Pancreas (tissue), 10 donors: ENCODE data around the gene NANOG. TPM values are rescaled to one million over a fixed set of nuclear protein-coding genes. Genes with fewer than 3 reads are reported as not detected.
"Not testable (repeated sequence)": the region's sequence is repeated elsewhere in the genome, so short reads cannot be mapped to it uniquely, and the experiment has no call there.

Experiments used
- ATAC-seq, 4 donors: fragments of 200-7000 bp; cut with Tn5 transposase; one replicate each; pipeline versions ENCODE4 v1.8.0 to v1.9.1; 2020; ENCODE audit warnings: mild to moderate bottlenecking in 4 of 4, moderate library complexity in 4 of 4
- DNase-seq, 6 donors: peaks; one replicate each; pipeline ENCODE4 v3.0.0-alpha.2; 2020
- FAIRE-seq: peaks from 2 replicates; lab custom pipeline; 2012; peaks lifted over from hg19 to GRCh38; lab: Jason Lieb, UNC
- H3K27ac ChIP-seq, 4 donors: fragments of 200-600 bp; sonication (generic); 1 replicate in 3 of 4; 2 replicates in 1 of 4; pipeline versions ENCODE4 v1.5.0 to v1.8.0; 2020
- H3K27me3 ChIP-seq, 4 donors: fragments of 200-600 bp; one replicate each; pipeline ENCODE4 v1.8.0; 2021
- H3K36me3 ChIP-seq, 3 donors: fragments of 200-600 bp; sonication (generic) in 1 of 3; one replicate each; pipeline versions ENCODE4 v1.5.0 to v1.8.0; 2020 to 2021
- H3K4me1 ChIP-seq, 3 donors: fragments of 200-600 bp; one replicate each; pipeline ENCODE4 v1.8.0; 2021
- H3K4me3 ChIP-seq, 4 donors: fragments of 200-600 bp; sonication (generic) in 2 of 4; one replicate each; pipeline versions ENCODE4 v1.5.0 to v1.8.0; 2020 to 2021
- H3K9me3 ChIP-seq, 4 donors: fragments of 200-600 bp; one replicate each; pipeline ENCODE4 v1.8.0; 2021
- CTCF ChIP-seq, 4 donors: fragments of 200-600 bp; sonication (generic) in 3 of 4; IDR thresholded peaks; one replicate each; pipeline versions ENCODE4 v1.5.0 to v1.8.0; 2021; ENCODE audit warnings: antibody characterized with exemption in 4 of 4
- WGBS, 2 donors: extraction: QIAGEN DNeasy Blood & Tissue Kit; methylation state at CpG; one replicate each; pipeline ENCODE4 v1.1.7; 2013; 5-methylcytosine and 5-hydroxymethylcytosine counted together
- intact Hi-C, 3 donors: fragments of 100-400 bp; cut with DNase I; formaldehyde crosslinking; loops; one replicate each; pipeline versions ENCODE4 v1.11.1 to v1.14.2; 2022
- polyA plus RNA-seq, 2 donors: library from polyadenylated mRNA; stranded (reverse); fragments of 200-250 nt; gene quantifications; one replicate each; pipeline ENCODE4 v1.2.3, GENCODE V29; 2013
- total RNA-seq, 6 donors: library from RNA; stranded (reverse); fragmentation: NEBNext Ultra II Directional in 4 of 6; extraction: Animal tissue kit (Norgen Biotek cat#: 25700) in 4 of 6; gene quantifications; one replicate each; pipeline versions ENCODE4 v1.2.1 to v1.2.4, GENCODE V29; 2021 to 2023
- donor health status: healthy with polysubstance abuse.
- donor health status: DM: no; HTN: no; CAD: no; lungs with moderate emphysema.
- donor health status: DM: no; HTN: no; CAD: no.
- donor health status: control.
- donor health status: control.
- donor health status: Bipolar disorder and iron deficiency.
- donor health status: DM: yes; HTN: yes; CAD: no.
- donor health status: DM: no; HTN: no; CAD: no.
- donor health status: DM: no; HTN: no; CAD: no.
- donor health status: DM: yes; HTN: yes; CAD: no.

The NANOG gene
- total and polyA plus RNA-seq, 8 donors = 0.04 to 0.28 (median 0.09) TPM; not detected in 1

DNA sequence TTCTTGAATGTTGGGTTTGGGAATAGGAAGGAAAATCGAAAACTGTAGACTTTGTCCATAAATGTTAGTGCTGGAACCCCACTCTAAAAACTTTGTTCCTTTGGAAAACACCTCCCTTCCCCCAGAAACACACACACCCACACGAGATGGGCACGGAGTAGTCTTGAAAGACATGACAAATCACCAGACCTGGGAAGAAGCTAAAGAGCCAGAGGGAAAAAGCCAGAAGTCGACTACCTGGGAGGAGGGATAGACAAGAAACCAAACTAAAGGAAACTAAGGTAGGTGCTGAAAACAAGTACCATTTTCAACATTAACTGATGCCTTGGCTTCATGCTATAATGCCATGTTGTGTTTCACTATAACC lies 925 bp upstream of the NANOG start:
- Histone ChIP-seq H3K27me3 (no peaks in the 10 kb centered on the region), H3K4me1 (peaks cover 0 to 4% (median 0%) of the 10 kb centered on the region in 3 donors), H3K36me3 (no peaks in the 10 kb centered on the region), H3K27ac (peak overlapping the region in 1 of 4 donors; percentile 66), H3K9me3 (no peaks in the 10 kb centered on the region), H3K4me3 (peak overlapping the region in 1 of 4 donors; percentile 0)
- FAIRE-seq (no peak), DNase-seq (no peak), ATAC-seq (no peak)
- intact Hi-C loops = no loop called here
- WGBS, 2 donors = 12 to 16% methylated on average over 4 of the region's 4 CpGs
- no peak for TF ChIP-seq CTCF (IDR thresholded peaks at IDR 0.05)

- no peak for FAIRE-seq
Observed at GRCh38 chr12:7793211-7793610, 4.0 kb downstream of the NANOG start.

DNA sequence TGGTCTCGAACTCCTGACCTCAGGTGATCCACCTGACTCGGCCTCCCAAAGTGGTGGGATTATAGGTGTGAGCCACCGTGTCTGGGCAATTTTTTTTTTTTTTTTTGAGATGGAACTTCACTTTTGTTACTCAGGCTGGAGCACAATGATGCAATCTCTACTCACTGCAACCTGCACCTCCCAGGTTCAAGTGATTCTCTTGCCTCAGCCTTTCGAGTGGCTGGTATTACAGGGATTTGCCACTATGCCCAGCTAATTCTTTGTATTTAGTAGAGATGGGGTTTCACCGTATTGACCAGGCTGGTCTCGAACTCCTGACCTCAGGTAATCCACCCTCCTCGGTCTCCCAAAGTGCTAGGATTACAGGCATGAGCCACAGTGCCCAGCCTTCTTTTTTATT lies 8.1 kb downstream of the NANOG start:
- intact Hi-C loops, H3K36me3 ChIP-seq, H3K27me3 ChIP-seq, H3K4me3 ChIP-seq, FAIRE-seq, H3K4me1 ChIP-seq, H3K27ac ChIP-seq, H3K9me3 ChIP-seq, DNase-seq, ATAC-seq: not testable (repeated sequence)
- WGBS, 2 donors = 87 to 92% methylated on average over 5 of the region's 7 CpGs

More at GRCh38 chr12:7793211-7793610, 4.0 kb downstream of the NANOG start:
- WGBS, 2 donors = 53 to 89% methylated on average over 3 of the region's 3 CpGs
- Histone ChIP-seq H3K4me3 (no peak overlapping the region), H3K4me1 (peaks cover 2 to 4% (median 3%) of the 10 kb centered on the region in 3 donors), H3K9me3 (no peaks in the 10 kb centered on the region), H3K36me3 (no peaks in the 10 kb centered on the region), H3K27me3 (no peaks in the 10 kb centered on the region), H3K27ac (no peak overlapping the region)
- ATAC-seq = no peak
- intact Hi-C loops = no loop called here
- DNase-seq = no peak
- TF ChIP-seq CTCF (IDR thresholded peaks at IDR 0.05) = no peak

DNA sequence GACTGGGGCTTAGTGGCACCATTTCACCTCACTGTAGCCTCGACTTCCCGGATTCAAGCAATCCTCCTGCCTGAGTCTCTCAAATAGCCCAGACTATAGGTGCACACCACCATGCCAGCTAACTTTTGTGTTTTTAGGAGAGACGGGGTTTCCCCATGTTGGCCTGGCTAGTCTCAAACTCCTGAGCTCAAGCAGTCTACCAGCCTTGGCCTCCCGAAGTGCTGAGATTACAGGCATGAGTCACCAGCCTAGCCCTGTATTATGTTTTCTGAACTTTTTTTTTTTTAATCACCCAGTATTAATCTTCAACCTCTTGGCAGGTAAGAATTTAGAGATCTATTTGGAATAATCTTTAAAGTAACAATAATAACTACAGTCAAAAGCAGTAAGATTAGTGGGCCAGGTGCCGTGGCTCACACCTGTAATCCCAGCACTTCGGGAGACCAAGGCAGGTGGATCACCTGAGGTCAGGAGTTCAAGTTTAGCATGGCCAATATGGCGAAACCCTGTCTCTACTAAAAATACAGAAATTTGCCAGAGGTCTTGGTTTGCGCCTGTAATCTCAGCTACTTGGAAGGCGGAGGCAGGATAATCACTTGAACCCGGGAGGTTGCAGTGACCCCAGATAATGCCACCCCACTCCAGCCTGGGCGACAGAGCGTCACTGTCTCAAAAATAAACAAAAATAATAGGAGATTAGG lies 8.6 kb downstream of the NANOG start:
- no peak overlapping the region for H3K4me3 ChIP-seq
- no peak for TF ChIP-seq CTCF (IDR thresholded peaks at IDR 0.05)
- H3K9me3 ChIP-seq = no peaks in the 10 kb centered on the region
- H3K27me3 ChIP-seq = no peaks in the 10 kb centered on the region
- peaks cover 3 to 6% (median 4%) of the 10 kb centered on the region in 3 donors for H3K4me1 ChIP-seq
- ATAC-seq (peak; percentile 95 to 98 (median 97)), FAIRE-seq (no peak), DNase-seq (peak in 4 of 6 donors; percentile 26 to 43 (median 32))
- H3K27ac ChIP-seq = peak overlapping the region in 2 of 4 donors; percentile 36 to 42
- no peaks in the 10 kb centered on the region for H3K36me3 ChIP-seq
- intact Hi-C loops = no loop called here
- WGBS, 2 donors = 42 to 45% methylated on average over 12 of the region's 12 CpGs

DNA sequence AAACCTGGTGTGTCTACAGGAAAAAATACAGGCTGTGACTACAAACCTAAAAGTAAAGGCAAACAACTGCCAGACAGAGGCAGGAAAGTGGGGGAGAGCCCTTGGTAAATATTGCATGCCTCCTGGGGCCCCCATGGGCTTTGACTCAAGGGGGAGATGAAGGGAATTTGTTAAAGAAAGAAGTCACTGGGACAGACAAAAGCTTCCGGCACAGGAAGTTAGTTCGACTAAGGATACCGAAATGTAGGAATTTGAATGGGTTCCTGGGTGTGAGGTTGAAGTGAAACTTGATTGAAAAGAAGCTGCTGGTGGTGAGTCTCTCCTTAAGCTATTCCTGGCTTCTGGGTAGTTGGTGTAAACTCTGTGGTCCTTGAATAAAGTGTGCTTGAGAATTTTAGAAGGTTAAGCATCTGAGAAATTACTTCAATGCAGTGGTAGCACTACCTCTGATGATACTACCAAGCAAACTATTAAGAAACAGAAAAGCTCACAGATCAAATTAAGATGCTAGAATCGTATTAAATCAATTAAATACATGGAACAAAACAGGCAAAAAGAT lies 9.6 kb downstream of the NANOG start:
- WGBS, 2 donors = 48% methylated on average over 1 of the region's 4 CpGs
- H3K4me3 ChIP-seq, FAIRE-seq, H3K27me3 ChIP-seq, DNase-seq, ATAC-seq, H3K27ac ChIP-seq, H3K36me3 ChIP-seq, H3K4me1 ChIP-seq, H3K9me3 ChIP-seq, intact Hi-C loops: not testable (repeated sequence)

DNA sequence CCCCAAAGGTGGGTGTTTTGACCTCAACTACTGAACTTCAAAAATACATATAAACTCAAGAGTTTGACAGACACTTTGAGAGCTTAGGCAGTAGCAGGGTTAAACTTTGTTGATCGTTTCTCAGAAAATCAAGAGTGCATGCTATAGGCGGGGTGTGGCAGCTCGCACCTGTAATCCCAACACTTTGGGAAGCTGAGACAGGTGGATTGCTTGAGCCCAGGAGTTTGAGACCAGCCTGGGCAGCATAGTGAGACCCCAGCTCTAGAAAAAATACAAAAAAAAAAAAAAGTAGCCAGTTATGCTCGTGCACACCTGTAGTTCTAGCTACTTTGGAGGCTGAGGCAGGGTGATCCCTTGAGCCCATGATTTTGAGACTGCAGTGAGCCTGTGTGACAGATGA lies 12.3 kb downstream of the NANOG start:
- Histone ChIP-seq H3K27ac (no peak overlapping the region), H3K4me3 (no peak overlapping the region), H3K9me3 (no peaks in the 10 kb centered on the region), H3K4me1 (peaks cover 3 to 6% (median 4%) of the 10 kb centered on the region in 3 donors), H3K36me3 (no peaks in the 10 kb centered on the region), H3K27me3 (no peaks in the 10 kb centered on the region)
- no peak for FAIRE-seq
- intact Hi-C loops = no loop called here
- WGBS, 2 donors = 41 to 50% methylated on average over 4 of the region's 4 CpGs
- ATAC-seq = no peak
- TF ChIP-seq CTCF (IDR thresholded peaks at IDR 0.05) = no peak
- DNase-seq = no peak

DNA sequence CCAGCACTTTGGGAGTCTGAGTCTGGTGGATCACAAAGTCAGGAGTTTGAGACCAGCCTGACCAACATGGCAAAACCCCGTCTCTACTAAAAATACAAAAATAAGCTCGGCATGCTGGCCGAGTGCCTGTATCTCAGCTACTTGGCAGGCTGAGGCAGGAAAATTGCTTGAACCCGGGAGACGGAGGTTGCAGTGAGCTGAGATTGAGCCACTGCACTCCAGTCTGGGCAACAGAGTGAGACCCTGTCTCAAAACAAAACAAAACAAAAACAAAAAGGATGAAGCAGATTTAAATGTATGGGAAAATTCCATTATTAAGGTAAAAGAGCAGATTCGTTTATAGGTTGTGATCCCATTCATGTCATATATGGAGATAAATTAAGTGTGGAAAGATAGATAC lies 17.1 kb downstream of the NANOG start:
- not testable (repeated sequence) for H3K4me3 ChIP-seq, FAIRE-seq, ATAC-seq, H3K36me3 ChIP-seq, H3K27ac ChIP-seq, H3K4me1 ChIP-seq, DNase-seq, H3K9me3 ChIP-seq, H3K27me3 ChIP-seq
- WGBS, 2 donors = 58 to 71% methylated on average over 6 of the region's 6 CpGs
- intact Hi-C loops = loop anchor here in 1 of 3 donors (5.0 kb wide), 1 partner anchor 129 kb away; no protein-coding TSS in a partner anchor
